H1 (cell line): ENCODE results near the gene GUCY1B1.

Experiments
- CEBPB ChIP-seq: IDR thresholded peaks from 2 replicates; pipeline ENCODE4 v1.6.1; 2012; ENCODE audit warnings: low read depth, low read length
- EZH2 ChIP-seq: fragments of 200-600 bp; sonication (generic); IDR thresholded peaks from 2 replicates; pipeline ENCODE4 v1.7.1; 2012; ENCODE audit warnings: low read depth, mild to moderate bottlenecking, moderate library complexity, low read length, inconsistent platforms; ENCODE audit not compliant: severe bottlenecking
- POLR2AphosphoS5 ChIP-seq: IDR thresholded peaks from 2 replicates; pipeline ENCODE4 v1.6.1; 2011; ENCODE audit warnings: low read depth, low read length
- SP1 ChIP-seq: IDR thresholded peaks from 2 replicates; pipeline ENCODE4 v1.6.1; 2011; ENCODE audit warnings: low read depth, low read length
- TF ChIP-seq, protein P1 (sequence below), 3 experiments: IDR thresholded peaks; 1 replicate in 2 of 3; 2 replicates in 1 of 3; pipeline versions ENCODE4 v1.5.1 to v1.6.1; 2011; ENCODE audit warnings: low read length in 3 of 3, mild to moderate bottlenecking in 3 of 3, inconsistent platforms in 2 of 3, low read depth in 1 of 3, moderate library complexity in 1 of 3; ENCODE audit not compliant: insufficient read depth in 1 of 3; ENCODE audit errors: control extremely low read depth in 1 of 3

DNA sequence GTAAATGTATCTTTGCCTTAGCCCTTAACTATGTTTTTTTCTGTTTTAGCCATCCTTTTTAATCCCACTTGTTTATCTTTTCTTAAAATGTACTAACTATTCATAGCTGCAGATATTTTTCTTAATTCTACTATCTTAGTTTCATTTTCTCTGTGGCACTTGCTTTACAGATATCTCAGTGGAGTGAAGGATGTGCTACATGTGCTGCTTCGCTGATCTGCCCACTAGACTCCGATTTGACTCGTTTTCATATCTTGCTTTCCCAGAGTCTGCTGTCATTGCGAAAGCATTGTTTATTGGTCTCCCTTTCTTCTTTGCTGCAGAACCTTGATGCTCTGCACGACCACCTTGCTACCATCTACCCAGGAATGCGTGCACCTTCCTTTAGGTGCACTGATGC lies 30.6 kb downstream of the GUCY1B1 start:
- TF ChIP-seq EZH2, result no peak
- TF ChIP-seq SP1, result no peak
- TF ChIP-seq, protein P1, sequence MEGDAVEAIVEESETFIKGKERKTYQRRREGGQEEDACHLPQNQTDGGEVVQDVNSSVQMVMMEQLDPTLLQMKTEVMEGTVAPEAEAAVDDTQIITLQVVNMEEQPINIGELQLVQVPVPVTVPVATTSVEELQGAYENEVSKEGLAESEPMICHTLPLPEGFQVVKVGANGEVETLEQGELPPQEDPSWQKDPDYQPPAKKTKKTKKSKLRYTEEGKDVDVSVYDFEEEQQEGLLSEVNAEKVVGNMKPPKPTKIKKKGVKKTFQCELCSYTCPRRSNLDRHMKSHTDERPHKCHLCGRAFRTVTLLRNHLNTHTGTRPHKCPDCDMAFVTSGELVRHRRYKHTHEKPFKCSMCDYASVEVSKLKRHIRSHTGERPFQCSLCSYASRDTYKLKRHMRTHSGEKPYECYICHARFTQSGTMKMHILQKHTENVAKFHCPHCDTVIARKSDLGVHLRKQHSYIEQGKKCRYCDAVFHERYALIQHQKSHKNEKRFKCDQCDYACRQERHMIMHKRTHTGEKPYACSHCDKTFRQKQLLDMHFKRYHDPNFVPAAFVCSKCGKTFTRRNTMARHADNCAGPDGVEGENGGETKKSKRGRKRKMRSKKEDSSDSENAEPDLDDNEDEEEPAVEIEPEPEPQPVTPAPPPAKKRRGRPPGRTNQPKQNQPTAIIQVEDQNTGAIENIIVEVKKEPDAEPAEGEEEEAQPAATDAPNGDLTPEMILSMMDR (IDR thresholded peaks at IDR 0.05; ENCODE audit: control extremely low read depth in 1 of 3, insufficient read depth in 1 of 3, low read depth in 1 of 3, low read length in 3 of 3), result no peak
- TF ChIP-seq CEBPB, result no peak
- TF ChIP-seq POLR2AphosphoS5, result no peak
